COLO668 (cell line): ENCODE data around the gene UBA7.
A peak's percentile ranks its signal among the peaks of the same experiment; 100 is the strongest.
"Not testable (repeated sequence)": the region's sequence is repeated elsewhere in the genome, so short reads cannot be mapped to it uniquely, and the experiment has no call there.

Source experiments
- DNase-seq: peaks from one replicate; lab custom pipeline; 2025; ENCODE audit not compliant: unreplicated experiment; lab: John Stamatoyannopoulos, UW

Gene UBA7

DNA sequence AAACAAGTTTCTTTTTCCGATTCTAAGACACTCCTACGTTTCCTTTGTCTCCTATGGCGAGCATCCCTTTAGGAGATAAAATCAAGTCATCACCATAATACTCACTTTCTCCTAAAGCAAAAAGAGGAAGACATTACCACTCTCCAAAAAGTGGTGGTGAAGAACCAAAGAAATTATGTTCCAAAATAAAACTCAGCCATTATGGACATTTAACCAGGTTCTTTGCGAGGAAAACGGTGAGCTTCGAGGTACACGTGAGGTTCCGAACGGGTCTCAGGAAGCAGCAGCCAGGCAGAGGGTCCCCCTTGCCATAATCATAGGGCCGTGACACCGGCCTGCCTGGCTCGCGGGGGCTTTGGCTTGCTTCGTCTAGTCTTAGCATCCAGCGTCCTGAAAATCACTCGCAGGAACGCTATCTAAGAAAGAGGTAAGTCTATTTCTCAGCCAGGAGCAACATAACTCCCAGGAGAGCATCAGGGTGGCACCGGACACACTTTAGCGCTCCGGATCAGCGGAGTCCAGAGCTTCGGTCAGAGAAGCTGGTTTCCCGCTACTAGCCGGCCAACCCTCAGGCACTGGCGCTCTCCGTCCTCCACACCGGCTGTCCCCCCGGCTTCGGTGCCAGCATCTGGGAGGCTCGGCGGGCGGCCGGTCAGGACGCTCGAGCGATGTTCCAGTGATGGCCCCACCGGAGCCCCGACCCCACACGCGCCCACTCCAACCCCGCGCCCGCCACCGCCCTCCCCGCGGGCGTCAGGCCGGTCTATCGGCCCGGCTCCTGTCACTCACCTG is 28.0 kb downstream of the UBA7 start:
- peak; percentile 36 for DNase-seq

DNA sequence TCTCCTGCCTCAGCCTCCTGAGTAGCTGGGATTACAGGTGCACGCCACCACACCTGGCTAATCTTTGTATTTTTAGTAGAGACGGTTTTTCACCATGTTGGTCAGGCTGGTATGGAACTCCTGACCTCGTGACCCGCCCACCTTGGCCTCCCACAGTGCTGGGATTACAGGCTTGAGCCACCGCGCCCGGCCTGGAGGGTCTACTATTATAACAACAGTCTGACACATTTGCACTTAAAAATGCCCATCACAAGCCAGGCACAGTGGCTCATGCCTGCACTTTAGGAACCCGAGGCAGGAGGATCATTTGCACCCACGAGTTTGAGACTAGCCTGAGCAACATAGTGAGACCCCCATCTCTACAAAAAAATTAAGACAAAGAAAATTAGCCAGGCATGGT is 31.5 kb downstream of the UBA7 start:
- not testable (repeated sequence) for DNase-seq

DNA sequence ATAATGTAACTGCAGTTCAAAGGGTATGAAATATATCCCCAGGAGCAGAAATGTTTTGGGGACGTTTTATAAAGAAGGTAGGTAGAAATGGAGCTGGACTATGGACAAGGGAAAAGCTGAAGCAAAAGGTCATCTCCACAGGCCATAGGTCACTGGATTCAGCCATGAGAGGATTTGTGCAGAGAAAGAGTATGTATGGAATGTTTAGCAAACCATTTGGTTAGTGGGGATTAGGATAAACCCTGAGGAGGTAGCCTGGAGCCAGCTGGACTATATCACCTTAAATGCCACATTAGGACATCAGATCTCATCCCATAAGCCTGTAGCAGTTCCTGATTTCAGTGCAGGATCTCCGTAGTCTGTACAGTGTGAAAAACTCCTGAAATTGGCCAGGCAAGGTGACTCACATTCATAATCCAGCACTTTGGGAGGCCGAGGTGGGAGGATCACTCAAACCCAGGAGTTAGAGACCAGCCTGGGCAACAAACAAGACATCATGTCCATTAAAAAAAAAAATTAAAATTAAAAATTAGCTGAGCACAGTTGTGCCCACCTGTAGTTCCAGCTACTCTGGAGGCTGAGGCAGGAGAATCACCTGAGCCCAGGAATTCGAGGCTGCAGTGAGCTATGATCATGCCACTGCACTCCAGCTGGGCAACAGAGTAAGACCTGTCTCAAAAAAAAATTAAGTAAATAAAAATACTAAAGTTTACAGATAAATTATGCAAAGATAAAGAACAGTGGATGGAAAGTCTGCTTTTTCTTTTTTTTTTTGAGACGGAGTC is 32.1 kb downstream of the UBA7 start:
- DNase-seq = no peak

DNA sequence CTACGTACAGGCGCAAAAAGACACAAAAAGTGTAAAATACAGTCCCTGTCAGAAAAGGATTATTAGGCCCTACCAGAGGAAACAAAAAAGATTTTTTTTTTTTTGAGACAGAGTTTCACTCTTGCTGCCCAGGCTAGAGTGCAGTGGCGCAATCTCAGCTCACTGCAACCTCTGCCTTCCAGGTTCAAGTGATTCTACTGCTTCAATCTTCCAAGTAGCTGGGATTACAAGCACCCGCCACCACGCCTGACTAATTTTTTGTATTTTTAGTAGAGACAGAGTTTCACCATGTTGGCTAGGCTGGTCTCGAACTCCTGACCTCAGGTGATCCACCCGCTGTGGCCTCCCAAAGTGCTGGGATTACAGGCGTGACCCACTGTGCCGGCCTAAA is 32.8 kb downstream of the UBA7 start:
- not testable (repeated sequence) for DNase-seq

DNA sequence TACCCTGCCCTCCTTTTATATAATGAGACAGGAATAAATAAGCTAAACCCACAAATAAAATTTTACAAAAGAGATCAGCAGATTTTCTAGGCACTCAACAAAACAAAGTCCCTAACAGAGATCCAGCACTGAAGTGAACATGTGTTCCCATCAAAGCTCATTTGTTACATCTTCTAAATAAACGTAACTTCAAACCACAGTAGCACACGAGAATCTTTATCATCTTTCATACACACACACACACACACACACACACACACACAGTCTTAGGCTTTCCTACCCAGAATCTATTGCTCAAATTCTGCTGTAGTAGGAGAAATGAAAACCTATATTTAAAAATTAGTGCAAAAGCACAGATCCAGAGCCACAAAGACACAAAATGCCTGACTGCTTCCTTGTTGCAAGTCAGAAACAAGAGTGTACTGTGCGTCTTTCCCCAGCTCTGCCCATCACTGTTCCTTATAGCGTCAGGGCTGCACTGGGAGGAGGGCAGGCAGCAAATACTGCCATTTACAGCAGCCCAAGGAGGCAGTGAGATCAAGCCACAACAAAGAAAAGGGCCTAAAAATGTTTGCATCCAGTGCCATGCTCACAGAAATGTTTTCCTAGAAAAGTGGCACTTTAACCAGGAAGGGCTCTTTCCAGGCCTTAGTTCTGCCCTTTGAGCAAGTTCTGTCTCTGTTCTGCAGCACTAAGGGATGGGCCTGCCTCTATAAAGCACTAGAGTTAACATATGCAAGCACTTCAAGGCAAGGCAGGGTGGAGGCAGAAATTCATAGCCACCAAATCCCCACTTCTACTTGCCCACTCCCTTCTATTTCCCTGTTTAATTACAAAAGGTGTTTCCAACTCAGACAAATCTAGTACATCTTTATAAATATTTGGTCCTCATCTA is 33.4 kb downstream of the UBA7 start:
- no peak for DNase-seq

DNA sequence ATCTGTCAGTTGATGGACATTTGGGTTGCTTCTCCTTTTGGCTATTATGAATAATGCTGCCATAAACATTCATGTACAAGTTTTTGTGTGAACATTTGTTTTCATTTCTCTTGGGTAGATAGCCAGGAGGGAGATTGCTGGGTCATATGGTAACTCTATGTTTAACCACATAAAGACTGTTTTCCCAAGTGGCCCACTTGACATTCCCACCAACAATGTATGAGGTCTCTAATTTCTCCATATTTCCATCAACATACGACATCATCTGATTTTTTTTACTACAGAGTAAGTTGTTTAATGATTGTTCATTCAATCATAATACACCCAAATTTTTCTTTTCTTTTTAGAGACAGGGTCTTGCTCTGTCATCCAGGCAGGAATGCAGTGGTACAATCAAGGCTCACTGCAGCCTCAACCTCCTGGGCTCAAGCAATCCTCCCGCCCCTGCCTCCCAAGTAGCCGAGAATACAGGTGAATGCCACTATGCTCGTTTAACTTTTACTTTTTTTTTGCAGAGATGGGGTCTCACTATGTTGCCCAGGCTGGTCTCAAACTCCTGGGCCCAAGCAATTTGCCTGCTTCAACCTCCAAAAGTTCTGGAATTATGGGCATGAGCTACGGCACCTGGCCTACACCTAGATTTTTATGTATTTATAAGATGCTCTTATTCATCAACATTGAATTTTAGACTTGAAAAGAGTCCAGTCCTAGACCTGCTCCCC is 34.2 kb downstream of the UBA7 start:
- no peak for DNase-seq

DNA sequence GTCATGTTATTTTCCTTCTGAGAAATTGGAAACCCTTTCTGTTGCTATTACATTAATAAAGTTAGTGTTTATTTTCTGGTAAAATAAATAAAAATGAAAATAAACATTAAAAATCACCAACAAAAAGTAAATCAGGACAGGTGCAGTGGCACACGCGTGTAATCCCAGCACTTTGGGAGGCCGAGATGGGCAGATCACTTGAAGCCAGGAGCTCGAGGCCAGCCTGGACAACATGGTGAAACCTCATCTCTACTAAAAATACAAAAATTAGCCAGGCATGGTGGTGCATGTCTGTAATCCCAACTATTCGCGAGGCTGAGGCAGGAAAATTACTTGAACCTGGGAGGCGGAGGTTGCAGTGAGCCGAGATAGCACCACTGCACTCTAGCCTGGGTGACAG is 37.7 kb downstream of the UBA7 start:
- DNase-seq = not testable (repeated sequence)

DNA sequence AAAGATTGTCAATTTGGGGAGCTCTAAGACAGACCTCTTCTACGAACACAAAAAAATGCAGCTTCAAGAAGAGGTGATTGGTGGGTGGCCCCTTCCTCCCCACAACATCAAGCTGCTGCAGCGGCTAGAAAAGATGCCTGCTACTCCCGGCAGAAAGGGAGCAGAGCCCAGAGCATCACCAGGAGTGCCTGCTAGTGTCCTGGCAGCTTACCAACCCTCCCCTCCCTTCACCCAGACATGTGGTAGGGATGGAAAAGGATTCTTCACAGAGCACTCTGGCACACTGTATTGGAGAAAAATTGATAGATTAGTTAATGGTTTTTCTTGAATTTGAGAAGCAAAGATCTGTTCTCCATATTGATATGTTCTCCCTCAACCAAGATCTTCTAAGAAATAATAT is 38.2 kb downstream of the UBA7 start:
- no peak for DNase-seq

DNA sequence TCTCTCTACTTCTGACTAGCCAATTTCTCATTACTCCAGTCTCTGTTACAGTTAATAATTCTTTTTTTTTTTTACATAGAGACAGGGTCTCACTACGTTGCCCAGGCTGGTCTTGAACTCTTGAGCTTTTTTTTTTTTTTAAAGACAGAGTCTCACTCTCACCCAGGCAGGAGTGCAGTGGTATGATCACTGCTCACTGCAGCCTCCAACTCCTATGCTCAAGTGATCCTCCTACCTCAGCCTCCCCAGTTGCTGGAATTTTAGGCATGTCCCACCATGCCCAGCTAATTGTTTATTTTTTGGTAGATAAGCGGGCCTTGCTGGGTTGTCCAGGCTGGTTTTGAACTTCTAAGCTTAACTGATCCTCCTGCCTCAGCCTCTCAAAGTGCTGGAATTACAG is 41.0 kb downstream of the UBA7 start:
- no peak for DNase-seq

DNA sequence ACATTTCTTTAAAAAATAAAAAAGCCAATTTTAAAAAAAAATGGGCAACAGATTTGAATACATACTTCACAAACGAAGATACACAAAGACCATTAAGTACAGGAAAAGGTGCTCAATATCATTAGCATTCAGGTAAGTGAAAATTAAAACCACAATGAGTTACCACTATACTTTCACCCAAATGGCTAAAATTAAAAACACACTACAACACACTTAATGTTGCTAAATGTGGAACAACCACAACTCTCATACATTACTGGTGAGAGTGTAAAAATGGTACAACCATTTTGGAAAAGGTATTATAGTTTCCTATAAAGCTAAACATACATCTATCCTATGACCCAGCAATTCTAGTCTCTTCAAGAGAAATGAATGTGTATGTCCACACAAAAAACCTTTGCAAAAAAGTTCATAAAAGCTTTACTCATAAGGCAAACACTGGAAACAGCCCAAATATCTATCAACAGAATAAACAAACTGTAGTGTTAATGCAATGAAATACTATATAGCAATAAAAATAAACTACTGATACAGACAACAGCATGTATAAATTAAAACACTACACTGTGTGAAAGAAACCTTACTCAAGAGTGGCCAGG is 42.3 kb downstream of the UBA7 start:
- DNase-seq = no peak

DNA sequence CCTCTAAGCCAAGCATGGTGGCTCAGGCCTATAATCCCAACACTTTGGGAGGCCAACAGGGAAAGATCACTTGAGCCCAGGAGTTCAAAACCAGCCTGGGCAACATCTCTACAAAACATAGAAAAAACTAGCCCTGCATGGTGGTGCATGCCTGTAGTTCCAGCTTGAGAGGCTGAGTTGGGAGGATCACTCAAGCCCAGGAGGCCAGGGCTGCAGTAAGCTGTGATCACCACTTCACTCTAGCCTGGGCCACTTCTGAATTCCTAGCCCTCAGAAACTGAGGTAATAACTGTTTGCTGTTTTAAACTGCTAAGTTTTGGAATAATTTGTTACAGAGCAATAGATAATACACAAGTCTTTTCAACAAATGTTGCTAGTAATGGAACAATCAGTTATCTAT is 43.8 kb downstream of the UBA7 start:
- no peak for DNase-seq

DNA sequence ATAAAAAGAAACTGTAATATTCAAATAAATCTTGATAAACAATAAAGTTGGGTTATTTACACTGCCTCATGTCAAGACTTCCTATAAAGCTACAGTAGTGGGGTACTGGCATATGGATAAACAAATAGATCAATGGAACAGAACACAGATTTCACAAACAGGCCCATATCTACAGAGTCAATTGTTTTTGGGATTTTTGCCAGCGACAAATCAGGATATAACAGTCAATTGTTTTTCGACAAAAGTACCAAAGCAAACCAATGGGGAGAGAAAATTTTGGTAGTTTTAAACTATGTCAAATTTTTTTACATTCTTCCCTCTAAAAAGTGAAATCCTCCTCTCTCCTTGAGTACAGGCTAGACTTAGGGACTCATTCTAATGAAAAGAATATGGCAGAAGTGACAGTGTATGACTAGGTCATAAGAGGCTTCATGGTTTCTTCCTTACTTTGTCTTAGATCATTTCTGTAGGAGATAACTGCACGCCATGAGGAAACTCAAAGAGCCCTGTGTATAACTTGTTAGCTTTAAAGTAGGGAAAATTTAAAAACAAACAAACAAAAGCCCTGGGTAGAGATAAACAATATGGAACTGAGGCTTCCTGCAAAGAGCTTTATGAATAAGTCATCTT is 44.4 kb downstream of the UBA7 start:
- no peak for DNase-seq

DNA sequence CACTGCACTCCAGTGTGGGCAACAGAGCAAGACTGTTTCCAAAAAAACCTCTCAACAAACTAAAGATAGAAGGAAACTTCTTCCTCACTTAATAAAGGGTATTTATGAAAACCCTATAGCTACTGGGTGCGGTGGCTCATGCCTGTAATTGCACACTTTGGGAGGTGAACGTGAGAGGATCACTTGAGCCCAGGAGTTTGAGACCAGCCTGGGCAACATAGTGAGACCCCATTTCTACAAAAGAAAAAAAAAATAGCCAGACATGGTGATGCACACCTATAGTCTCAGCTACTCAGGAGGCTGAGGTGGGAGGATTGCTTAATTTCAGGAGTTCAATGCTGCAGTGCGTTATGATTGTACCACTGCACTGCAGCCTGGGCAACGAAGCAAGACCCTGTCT is 49.8 kb downstream of the UBA7 start:
- DNase-seq = no peak

DNA sequence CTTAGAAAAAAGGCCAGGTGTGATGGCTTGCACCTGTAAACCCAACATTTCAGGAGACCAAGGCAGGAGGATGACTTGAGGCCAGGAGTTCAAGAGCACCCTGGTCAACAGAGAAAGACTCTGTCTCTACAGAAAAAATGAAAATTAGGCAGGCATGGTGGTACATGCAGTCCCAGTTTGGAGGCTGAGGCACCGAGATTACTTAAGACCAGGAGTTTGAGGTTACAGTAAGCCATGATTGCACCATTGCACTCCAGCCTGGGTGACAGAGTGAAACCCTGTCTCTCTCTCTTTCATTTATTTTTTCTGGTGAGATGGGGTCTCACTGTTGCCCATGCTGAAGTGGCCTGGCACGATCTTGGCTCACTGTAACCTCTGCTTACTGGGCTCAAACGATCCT is 52.1 kb downstream of the UBA7 start:
- no peak for DNase-seq

DNA sequence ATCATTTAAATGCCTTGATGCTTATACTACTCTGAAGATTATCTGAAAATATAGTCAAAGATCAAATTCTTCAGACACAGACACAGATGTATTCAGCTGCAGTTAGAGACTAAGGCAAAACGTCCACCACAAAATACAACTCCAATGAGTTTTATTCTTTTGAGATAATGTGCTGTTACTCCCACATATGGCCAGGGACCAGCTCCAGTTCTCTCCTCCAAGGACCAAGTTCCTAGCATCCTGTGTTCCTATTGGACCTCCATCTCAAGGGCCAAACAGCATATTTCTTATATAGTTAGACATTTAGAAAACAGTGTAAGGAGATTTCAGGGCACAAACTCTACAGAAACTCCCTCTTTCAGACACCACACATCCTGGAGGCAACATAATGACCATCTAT is 54.5 kb downstream of the UBA7 start:
- no peak for DNase-seq

DNA sequence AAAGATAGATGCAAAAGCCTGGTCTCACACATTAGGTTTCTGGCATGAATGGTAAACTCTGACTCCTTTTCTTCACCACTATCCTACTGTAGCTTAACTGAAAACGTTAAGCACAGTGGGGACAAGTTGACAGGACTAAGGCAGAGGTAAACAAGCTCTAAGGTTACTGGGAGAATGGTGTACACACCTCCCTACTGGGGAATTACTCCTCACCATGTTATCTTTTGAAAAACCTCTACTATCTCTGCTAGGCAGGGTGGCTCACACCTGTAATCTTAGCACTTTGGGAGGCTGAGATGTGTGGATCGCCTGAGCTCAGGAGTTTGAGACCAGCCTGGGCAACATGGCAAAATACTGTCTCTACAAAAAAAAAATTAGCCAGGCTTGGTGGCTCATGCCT is 56.6 kb downstream of the UBA7 start:
- no peak for DNase-seq

DNA sequence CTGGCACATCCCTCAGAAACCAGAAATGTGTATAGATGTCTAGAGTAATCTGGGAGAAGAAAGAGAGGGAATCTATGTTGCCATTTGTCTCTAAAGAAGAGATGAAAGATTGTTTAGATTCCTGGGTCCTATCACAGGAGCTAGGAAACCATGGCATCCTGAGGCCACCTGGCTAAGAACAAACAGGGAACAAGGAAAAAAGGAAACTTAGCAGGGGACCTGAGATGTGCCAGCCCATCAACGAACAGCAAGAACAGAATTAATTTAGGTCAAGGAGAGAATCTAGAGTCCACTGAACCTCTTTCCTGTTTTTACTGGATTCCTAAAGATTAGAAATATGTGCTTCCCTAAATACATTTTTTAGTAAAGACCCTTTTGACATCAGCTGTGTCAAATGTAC is 57.7 kb downstream of the UBA7 start:
- DNase-seq = no peak
